Measurements from ENCODE around the gene PIK3CB. TPM values are rescaled to one million over a fixed set of nuclear protein-coding genes. Genes with fewer than 3 reads are reported as not detected.
"Not testable (repeated sequence)": the region's sequence is repeated elsewhere in the genome, so short reads cannot be mapped to it uniquely, and the experiment has no call there.

The PIK3CB gene
- total RNA-seq, 2 experiments from 2014 or later: 15.5 to 16.7 TPM

- Mint-ChIP-seq H3K36me3 (ENCODE audit: low read depth) (peaks cover 36% of the 10 kb centered on the region), H3K9me3 (peaks cover 10% of the 10 kb centered on the region), H3K4me1 (peaks cover 12% of the 10 kb centered on the region), H3K4me3 (no peak overlapping the region), H3K27me3 (no peaks in the 10 kb centered on the region), H3K27ac (no peak overlapping the region)
- POLR2A ChIA-PET: no interaction called here
- CTCF ChIA-PET: interaction anchor here (0.6 to 1.6 kb wide), 5 partner anchors 9 to 32 kb away, joined by 3 to 10 read pairs (median 3); no protein-coding TSS in a partner anchor
- no peak for DNase-seq
Measured at GRCh38 chr3:138767498-138768104, 67.1 kb downstream of the PIK3CB start.

- CTCF ChIA-PET: no interaction called here
- peak overlapping the region; percentile 68 for H3K27ac Mint-ChIP-seq
Measured at GRCh38 chr3:138761002-138761401, 73.7 kb downstream of the PIK3CB start.

GRCh38 chr3:138748190-138748589 lies 86.5 kb downstream of the PIK3CB start:
- Mint-ChIP-seq H3K27me3 (no peaks in the 10 kb centered on the region), H3K9me3 (no peaks in the 10 kb centered on the region), H3K36me3 (ENCODE audit: low read depth) (no peaks in the 10 kb centered on the region), H3K27ac (no peak overlapping the region), H3K4me1 (peaks cover 4% of the 10 kb centered on the region), H3K4me3 (no peak overlapping the region)
- CTCF ChIA-PET: interaction anchor here (0.5 kb wide), 1 partner anchor 167 kb away, joined by 3 read pairs; no protein-coding TSS in a partner anchor
- no peak for DNase-seq
- POLR2A ChIA-PET: no interaction called here

More at GRCh38 chr3:138761002-138761401, 73.7 kb downstream of the PIK3CB start:
- DNase-seq: no peak
- H3K4me3 Mint-ChIP-seq: no peak overlapping the region
- H3K4me1 Mint-ChIP-seq: peaks cover 25% of the 10 kb centered on the region
- H3K9me3 Mint-ChIP-seq: peaks cover 2% of the 10 kb centered on the region
- H3K36me3 Mint-ChIP-seq (ENCODE audit: low read depth): peaks cover 26% of the 10 kb centered on the region
- POLR2A ChIA-PET: no interaction called here
- no peaks in the 10 kb centered on the region for H3K27me3 Mint-ChIP-seq

GRCh38 chr3:138747225-138747624 lies 87.5 kb downstream of the PIK3CB start:
- H3K27ac Mint-ChIP-seq: no peak overlapping the region
- H3K4me3 Mint-ChIP-seq: no peak overlapping the region
- ChIA-PET CTCF (interaction anchor here (1.3 kb wide), 1 partner anchor 16 kb away, joined by 3 read pairs; no protein-coding TSS in a partner anchor), POLR2A (no interaction called here)
- no peaks in the 10 kb centered on the region for H3K4me1 Mint-ChIP-seq
- H3K36me3 Mint-ChIP-seq (ENCODE audit: low read depth): no peaks in the 10 kb centered on the region
- no peak for DNase-seq
- no peaks in the 10 kb centered on the region for H3K9me3 Mint-ChIP-seq
- no peaks in the 10 kb centered on the region for H3K27me3 Mint-ChIP-seq

GRCh38 chr3:138740072-138740471 lies 94.7 kb downstream of the PIK3CB start:
- H3K27ac Mint-ChIP-seq: no peak overlapping the region
- H3K27me3 Mint-ChIP-seq: no peaks in the 10 kb centered on the region
- ChIA-PET CTCF (interaction anchor here (0.6 to 0.9 kb wide), 2 partner anchors 12 to 174 kb away, joined by 3 read pairs; no protein-coding TSS in a partner anchor), POLR2A (interaction anchor here (0.6 kb wide), 1 partner anchor 13 kb away, joined by 4 read pairs; no protein-coding TSS in a partner anchor)
- no peaks in the 10 kb centered on the region for H3K9me3 Mint-ChIP-seq
- H3K4me1 Mint-ChIP-seq: peaks cover 6% of the 10 kb centered on the region
- DNase-seq: no peak
- H3K36me3 Mint-ChIP-seq (ENCODE audit: low read depth): peaks cover 15% of the 10 kb centered on the region
- no peak overlapping the region for H3K4me3 Mint-ChIP-seq

- ChIA-PET POLR2A (no interaction called here), CTCF (interaction anchor here (0.6 kb wide), 1 partner anchor 623 kb away, joined by 3 read pairs; no protein-coding TSS in a partner anchor)
- Mint-ChIP-seq H3K9me3 (no peaks in the 10 kb centered on the region), H3K27me3 (no peaks in the 10 kb centered on the region), H3K36me3 (ENCODE audit: low read depth) (peaks cover 11% of the 10 kb centered on the region), H3K4me3 (no peak overlapping the region), H3K27ac (no peak overlapping the region), H3K4me1 (no peaks in the 10 kb centered on the region)
- no peak for DNase-seq
Measured at GRCh38 chr3:138732456-138732855, 102.3 kb downstream of the PIK3CB start.

- no peaks in the 10 kb centered on the region for H3K27me3 Mint-ChIP-seq
- DNase-seq: no peak
- peaks cover 10% of the 10 kb centered on the region for H3K36me3 Mint-ChIP-seq (ENCODE audit: low read depth)
- H3K4me1 Mint-ChIP-seq: peaks cover 14% of the 10 kb centered on the region
- no peak overlapping the region for H3K4me3 Mint-ChIP-seq
- CTCF ChIA-PET: interaction anchor here (1.5 kb wide), 1 partner anchor 188 kb away, joined by 4 read pairs; no protein-coding TSS in a partner anchor
- peak overlapping the region; percentile 60 for H3K27ac Mint-ChIP-seq
- no peaks in the 10 kb centered on the region for H3K9me3 Mint-ChIP-seq
- POLR2A ChIA-PET: interaction anchor here (0.6 kb wide), 1 partner anchor 13 kb away, joined by 4 read pairs; no protein-coding TSS in a partner anchor
Measured at GRCh38 chr3:138726946-138727730, 107.6 kb downstream of the PIK3CB start.

- DNase-seq; CTCF ChIA-PET; POLR2A ChIA-PET; H3K27ac Mint-ChIP-seq; H3K4me3 Mint-ChIP-seq; H3K27me3 Mint-ChIP-seq; H3K36me3 Mint-ChIP-seq (ENCODE audit: low read depth); H3K9me3 Mint-ChIP-seq: not testable (repeated sequence)
- H3K4me1 Mint-ChIP-seq: peaks cover 19% of the 10 kb centered on the region
Measured at GRCh38 chr3:138726042-138726441, 108.7 kb downstream of the PIK3CB start.

- H3K4me3 Mint-ChIP-seq: no peak overlapping the region
- ChIA-PET POLR2A (no interaction called here), CTCF (no interaction called here)
- no peaks in the 10 kb centered on the region for H3K27me3 Mint-ChIP-seq
- no peak overlapping the region for H3K27ac Mint-ChIP-seq
- DNase-seq: no peak
- peaks cover 24% of the 10 kb centered on the region for H3K4me1 Mint-ChIP-seq
- H3K36me3 Mint-ChIP-seq (ENCODE audit: low read depth): peaks cover 10% of the 10 kb centered on the region
- no peaks in the 10 kb centered on the region for H3K9me3 Mint-ChIP-seq
Measured at GRCh38 chr3:138725116-138725515, 109.6 kb downstream of the PIK3CB start.

- no peaks in the 10 kb centered on the region for H3K27me3 Mint-ChIP-seq
- H3K4me1 Mint-ChIP-seq: peaks cover 28% of the 10 kb centered on the region
- CTCF ChIA-PET: no interaction called here
- H3K27ac Mint-ChIP-seq: no peak overlapping the region
- POLR2A ChIA-PET: no interaction called here
- no peaks in the 10 kb centered on the region for H3K9me3 Mint-ChIP-seq
- no peak overlapping the region for H3K4me3 Mint-ChIP-seq
- peaks cover 9% of the 10 kb centered on the region for H3K36me3 Mint-ChIP-seq (ENCODE audit: low read depth)
- DNase-seq: no peak
Measured at GRCh38 chr3:138724443-138724842, 110.3 kb downstream of the PIK3CB start.

- ChIA-PET POLR2A (no interaction called here), CTCF (interaction anchor here (1.0 to 1.3 kb wide), 2 partner anchors 9 to 16 kb away, joined by 3 read pairs; no protein-coding TSS in a partner anchor)
- DNase-seq: no peak
- H3K4me1 Mint-ChIP-seq: peaks cover 21% of the 10 kb centered on the region
- no peak overlapping the region for H3K27ac Mint-ChIP-seq
- no peaks in the 10 kb centered on the region for H3K27me3 Mint-ChIP-seq
- H3K36me3 Mint-ChIP-seq (ENCODE audit: low read depth): peaks cover 12% of the 10 kb centered on the region
- H3K9me3 Mint-ChIP-seq: no peaks in the 10 kb centered on the region
- H3K4me3 Mint-ChIP-seq: no peak overlapping the region
Measured at GRCh38 chr3:138718849-138719248, 115.9 kb downstream of the PIK3CB start.

GRCh38 chr3:138717348-138717747 lies 117.4 kb downstream of the PIK3CB start:
- ChIA-PET POLR2A (no interaction called here), CTCF (no interaction called here)
- Mint-ChIP-seq H3K27me3 (no peaks in the 10 kb centered on the region), H3K4me1 (peaks cover 21% of the 10 kb centered on the region), H3K36me3 (ENCODE audit: low read depth) (peaks cover 15% of the 10 kb centered on the region), H3K27ac (no peak overlapping the region), H3K4me3 (no peak overlapping the region), H3K9me3 (no peaks in the 10 kb centered on the region)
- no peak for DNase-seq

GRCh38 chr3:138712086-138712485 lies 122.6 kb downstream of the PIK3CB start:
- no peaks in the 10 kb centered on the region for H3K27me3 Mint-ChIP-seq
- H3K36me3 Mint-ChIP-seq (ENCODE audit: low read depth): peaks cover 8% of the 10 kb centered on the region
- ChIA-PET CTCF (interaction anchor here (0.6 kb wide), 2 partner anchors 17 to 165 kb away, joined by 3 read pairs; no protein-coding TSS in a partner anchor), POLR2A (no interaction called here)
- H3K9me3 Mint-ChIP-seq: no peaks in the 10 kb centered on the region
- no peaks in the 10 kb centered on the region for H3K4me1 Mint-ChIP-seq
- H3K4me3 Mint-ChIP-seq: no peak overlapping the region
- H3K27ac Mint-ChIP-seq: no peak overlapping the region
- DNase-seq: no peak

Data from activated CD4-positive, alpha-beta T cell treated with anti-CD3 and anti-CD28 coated beads, Interleukin-2, amount 10 ng/mL, durations not matched to agents 7 days and 5 days (primary cell).